Measurements from ENCODE around the gene XRCC1.
"Not testable (repeated sequence)": the region's sequence is repeated elsewhere in the genome, so short reads cannot be mapped to it uniquely, and the experiment has no call there.

The XRCC1 gene

GRCh38 chr19:43519436-43520088 is 55.8 kb downstream of the XRCC1 start:
- DNase-seq (ENCODE audit: low read depth): peak; percentile 65

- no peak for DNase-seq (ENCODE audit: low read depth)
Measured at GRCh38 chr19:43518051-43518450, 57.3 kb downstream of the XRCC1 start.

GRCh38 chr19:43512399-43512798 is 62.9 kb downstream of the XRCC1 start:
- not testable (repeated sequence) for DNase-seq (ENCODE audit: low read depth)

- no peak for DNase-seq (ENCODE audit: low read depth)
Measured at GRCh38 chr19:43511324-43511723, 64.0 kb downstream of the XRCC1 start.

GRCh38 chr19:43510713-43511112 is 64.6 kb downstream of the XRCC1 start:
- no peak for DNase-seq (ENCODE audit: low read depth)

GRCh38 chr19:43507880-43508279 is 67.4 kb downstream of the XRCC1 start:
- DNase-seq (ENCODE audit: low read depth): no peak

- no peak for DNase-seq (ENCODE audit: low read depth)
Measured at GRCh38 chr19:43506629-43507028, 68.7 kb downstream of the XRCC1 start.

GRCh38 chr19:43505941-43506340 is 69.4 kb downstream of the XRCC1 start:
- DNase-seq (ENCODE audit: low read depth): no peak

GRCh38 chr19:43505186-43505456 is 70.2 kb downstream of the XRCC1 start:
- no peak for DNase-seq (ENCODE audit: low read depth)

GRCh38 chr19:43504426-43505185 is 70.7 kb downstream of the XRCC1 start, which contains the start of gene PHLDB3:
PHLDB3 (minus strand) TSS chr19:43504746; CDS start chr19:43504118, 628 bp downstream.
- no peak for DNase-seq (ENCODE audit: low read depth)

- DNase-seq (ENCODE audit: low read depth): peak; percentile 100
Measured at GRCh38 chr19:43503501-43504425, 71.6 kb downstream of the XRCC1 start.

- no peak for DNase-seq (ENCODE audit: low read depth)
Measured at GRCh38 chr19:43502419-43502976, 72.8 kb downstream of the XRCC1 start.

GRCh38 chr19:43501661-43502418 is 73.5 kb downstream of the XRCC1 start:
- DNase-seq (ENCODE audit: low read depth): no peak

- DNase-seq (ENCODE audit: low read depth): no peak
Measured at GRCh38 chr19:43499042-43499441, 76.3 kb downstream of the XRCC1 start.

- DNase-seq (ENCODE audit: low read depth): no peak
Measured at GRCh38 chr19:43498233-43498842, 77.0 kb downstream of the XRCC1 start.

- DNase-seq (ENCODE audit: low read depth): no peak
Measured at GRCh38 chr19:43496960-43497359, 78.4 kb downstream of the XRCC1 start.

- no peak for DNase-seq (ENCODE audit: low read depth)
Measured at GRCh38 chr19:43495082-43495481, 80.2 kb downstream of the XRCC1 start.

All from stimulated activated CD8-positive, alpha-beta memory T cell treated with anti-CD3 and anti-CD28 coated beads, Interleukin-4, amount 100 ng/mL, for 24 hours (primary cell).